ENCODE data around the gene TBPL1.
A peak's percentile ranks its signal among the peaks of the same experiment; 100 is the strongest.
"Not testable (repeated sequence)": the region's sequence is repeated elsewhere in the genome, so short reads cannot be mapped to it uniquely, and the experiment has no call there.

The TBPL1 gene

GRCh38 chr6:133973109-133973971 lies 20.3 kb downstream of the TBPL1 start:
- peak; percentile 42 for DNase-seq (ENCODE audit: low spot score)

- DNase-seq (ENCODE audit: low spot score): peak; percentile 43
Observed at GRCh38 chr6:133977983-133978895, 25.2 kb downstream of the TBPL1 start.

- no peak for DNase-seq (ENCODE audit: low spot score)
Observed at GRCh38 chr6:133978896-133979240, 25.8 kb downstream of the TBPL1 start.

GRCh38 chr6:133979269-133979963 lies 26.4 kb downstream of the TBPL1 start:
- DNase-seq (ENCODE audit: low spot score): not testable (repeated sequence)

GRCh38 chr6:133980168-133980567 lies 27.1 kb downstream of the TBPL1 start:
- no peak for DNase-seq (ENCODE audit: low spot score)

- DNase-seq (ENCODE audit: low spot score): no peak
Observed at GRCh38 chr6:133983099-133983939, 30.3 kb downstream of the TBPL1 start.

GRCh38 chr6:133985970-133986369 lies 32.9 kb downstream of the TBPL1 start:
- no peak for DNase-seq (ENCODE audit: low spot score)

- no peak for DNase-seq (ENCODE audit: low spot score)
Observed at GRCh38 chr6:133986942-133987341, 33.9 kb downstream of the TBPL1 start.

- DNase-seq (ENCODE audit: low spot score): no peak
Observed at GRCh38 chr6:133989525-133989924, 36.5 kb downstream of the TBPL1 start.

GRCh38 chr6:133990321-133990720 lies 37.3 kb downstream of the TBPL1 start:
- DNase-seq (ENCODE audit: low spot score): no peak

- DNase-seq (ENCODE audit: low spot score): peak; percentile 56
Observed at GRCh38 chr6:133991096-133991593, 38.1 kb downstream of the TBPL1 start.

- DNase-seq (ENCODE audit: low spot score): no peak
Observed at GRCh38 chr6:133992992-133993680, 40.1 kb downstream of the TBPL1 start.

GRCh38 chr6:133995296-133995695 lies 42.3 kb downstream of the TBPL1 start:
- DNase-seq (ENCODE audit: low spot score): no peak

- DNase-seq (ENCODE audit: low spot score): no peak
Observed at GRCh38 chr6:133995758-133996157, 42.7 kb downstream of the TBPL1 start.

GRCh38 chr6:133997267-133997666 lies 44.2 kb downstream of the TBPL1 start:
- DNase-seq (ENCODE audit: low spot score): no peak

GRCh38 chr6:133999305-133999704 lies 46.3 kb downstream of the TBPL1 start:
- no peak for DNase-seq (ENCODE audit: low spot score)

GRCh38 chr6:134000443-134000842 lies 47.4 kb downstream of the TBPL1 start:
- no peak for DNase-seq (ENCODE audit: low spot score)

GRCh38 chr6:134002821-134003220 lies 49.8 kb downstream of the TBPL1 start:
- no peak for DNase-seq (ENCODE audit: low spot score)

GRCh38 chr6:134003542-134003951 lies 50.5 kb downstream of the TBPL1 start:
- DNase-seq (ENCODE audit: low spot score): no peak

GRCh38 chr6:134004714-134005113 lies 51.7 kb downstream of the TBPL1 start:
- no peak for DNase-seq (ENCODE audit: low spot score)

GRCh38 chr6:134005800-134006199 lies 52.8 kb downstream of the TBPL1 start:
- DNase-seq (ENCODE audit: low spot score): no peak

All from AG20443 (cell line).